GM21723 (cell line): ENCODE measurements around the gene USH1C.

Experiments used
- ATAC-seq: cut with Tn5 transposase; IDR thresholded peaks from one replicate; pipeline ENCODE4 v1.9.1; 2021; ENCODE audit warnings: mild to moderate bottlenecking, moderate library complexity; ENCODE audit not compliant: unreplicated experiment

The USH1C gene

GRCh38 chr11:17443926-17444690, 100.1 kb downstream of the USH1C start:
- ATAC-seq = no peak
